MV-4-11 (cell line): ENCODE results near the gene TDRD5.
"Not testable (repeated sequence)": the region's sequence is repeated elsewhere in the genome, so short reads cannot be mapped to it uniquely, and the experiment has no call there.

Source experiments
- DNase-seq: peaks from one replicate; lab custom pipeline; 2025; lab: John Stamatoyannopoulos, UW

The TDRD5 gene

DNA sequence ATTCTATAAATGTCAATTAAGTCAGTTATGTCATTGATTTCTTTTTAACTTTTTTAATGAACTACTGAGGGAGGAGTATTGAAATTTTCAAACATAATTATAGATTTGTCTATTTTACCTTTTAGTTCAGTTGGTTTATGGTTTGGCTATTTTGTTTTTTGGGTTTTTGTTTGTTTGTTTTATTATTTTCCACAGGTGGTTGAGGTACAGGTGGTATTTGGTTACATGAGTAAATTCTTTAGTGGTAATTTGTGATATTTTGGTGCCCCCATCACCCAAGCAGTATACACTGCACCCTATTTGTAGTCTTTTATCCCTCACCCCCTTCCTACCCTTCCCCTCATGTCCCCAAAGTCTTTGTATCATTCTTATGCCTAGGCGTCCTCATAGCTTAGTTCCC is 9.5 kb downstream of the TDRD5 start:
- no peak for DNase-seq

- no peak for DNase-seq
These were observed 20.7 kb downstream of the TDRD5 start for GRCh38 chr1:179612361-179612760.

- DNase-seq, result no peak
These were observed 39.1 kb downstream of the TDRD5 start for GRCh38 chr1:179630719-179631118.

DNA sequence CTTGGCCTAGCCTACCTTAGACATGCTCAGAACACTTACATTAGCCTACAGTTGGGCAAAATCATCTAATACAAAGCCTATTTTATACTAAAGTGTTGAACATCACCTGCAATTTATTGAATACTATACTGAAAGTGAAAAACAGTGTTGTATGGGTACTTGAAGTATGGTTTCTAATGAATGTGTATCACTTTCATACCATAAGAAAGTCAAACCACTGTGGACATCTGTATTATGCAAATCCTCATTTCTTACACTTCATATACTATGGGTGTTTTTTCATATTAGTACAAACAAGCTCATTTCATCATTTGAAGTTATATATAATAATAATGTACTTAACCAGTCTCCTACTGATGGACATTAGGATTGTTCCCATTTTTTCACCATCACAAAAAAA is 41.2 kb downstream of the TDRD5 start:
- DNase-seq, result no peak

- no peak for DNase-seq
These were observed 45.7 kb downstream of the TDRD5 start for GRCh38 chr1:179637211-179637860.

DNA sequence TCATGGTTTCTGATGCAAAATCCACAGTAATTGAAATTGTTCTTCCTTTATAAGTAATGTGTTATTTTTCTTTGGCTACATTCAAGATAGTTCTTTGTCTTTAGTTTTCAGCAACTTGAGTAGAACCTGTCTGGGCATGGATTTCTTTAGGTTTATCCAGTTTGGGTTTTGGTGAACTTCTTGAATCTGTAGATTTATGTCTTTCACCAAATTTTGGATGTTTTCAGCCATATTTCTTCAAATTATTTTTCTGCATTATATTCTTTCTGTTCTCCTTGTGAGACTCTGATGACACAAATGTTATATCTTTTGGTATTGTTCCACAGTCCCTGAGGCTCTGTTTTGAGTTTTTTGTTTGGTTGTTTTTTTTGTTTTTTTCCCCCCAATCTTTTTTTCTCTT is 69.4 kb downstream of the TDRD5 start:
- no peak for DNase-seq

DNA sequence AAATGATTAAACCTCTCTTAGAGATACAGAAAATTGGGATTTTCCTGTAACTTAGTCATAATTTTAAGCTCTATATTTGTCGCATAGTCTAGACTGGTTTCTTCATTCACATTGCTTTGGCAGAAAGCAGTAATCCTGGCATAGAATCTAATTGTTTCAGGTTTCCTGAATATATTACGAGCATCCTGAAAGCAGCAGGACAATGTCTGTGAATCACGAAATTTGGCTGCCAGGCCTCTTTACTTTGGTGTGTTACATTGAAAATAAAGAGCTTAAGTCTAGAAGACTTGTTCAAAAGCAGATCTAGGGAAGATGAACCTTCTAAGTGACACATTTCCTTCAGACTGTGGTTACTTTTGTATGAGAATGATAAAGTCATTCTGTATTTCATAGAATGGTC is 72.2 kb downstream of the TDRD5 start:
- no peak for DNase-seq

DNA sequence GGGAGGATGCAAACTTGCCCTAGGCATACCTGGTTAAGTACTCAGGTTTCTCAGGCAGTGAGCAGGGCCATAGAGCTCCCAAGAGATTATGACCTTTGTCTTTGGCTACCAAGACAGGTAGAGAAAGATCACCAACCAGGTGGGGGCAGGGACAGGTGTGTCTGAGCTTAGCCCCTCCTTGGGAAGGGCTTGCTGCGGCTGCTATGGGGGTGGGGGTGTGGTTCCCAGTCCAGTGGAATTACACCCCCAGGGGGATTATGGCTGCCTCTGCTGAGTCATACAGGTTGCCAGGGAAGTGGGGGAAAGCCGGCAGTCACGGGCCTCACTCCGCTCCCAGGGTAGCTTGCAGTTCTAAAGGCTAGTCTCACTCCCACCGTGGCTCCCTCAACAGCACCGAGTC is 86.2 kb downstream of the TDRD5 start:
- DNase-seq, result no peak

DNA sequence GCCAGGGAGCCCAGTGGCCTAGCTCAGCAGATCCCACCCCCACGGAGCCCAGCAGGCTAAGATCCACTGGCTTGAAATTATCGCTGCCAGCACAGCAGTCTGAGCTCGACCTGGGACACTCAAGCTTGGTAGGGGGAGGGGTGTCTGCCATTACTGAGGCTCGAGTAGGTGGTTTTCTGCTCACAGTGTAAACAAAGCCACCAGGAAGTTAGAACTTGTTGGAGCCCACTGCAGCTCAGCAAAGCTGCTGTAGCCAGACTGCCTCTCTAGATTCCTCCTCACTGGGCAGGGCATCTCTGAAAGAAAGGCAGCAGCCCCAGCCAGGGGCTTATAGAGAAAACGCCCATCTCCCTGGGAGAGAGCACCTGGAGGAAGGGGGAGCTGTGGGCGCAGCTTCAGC is 102.9 kb downstream of the TDRD5 start:
- DNase-seq, result not testable (repeated sequence)

- DNase-seq, result no peak
These were observed 111.4 kb downstream of the TDRD5 start for GRCh38 chr1:179702946-179703539.

- peak; percentile 47 for DNase-seq
These were observed 114.8 kb downstream of the TDRD5 start for GRCh38 chr1:179706339-179706941.

DNA sequence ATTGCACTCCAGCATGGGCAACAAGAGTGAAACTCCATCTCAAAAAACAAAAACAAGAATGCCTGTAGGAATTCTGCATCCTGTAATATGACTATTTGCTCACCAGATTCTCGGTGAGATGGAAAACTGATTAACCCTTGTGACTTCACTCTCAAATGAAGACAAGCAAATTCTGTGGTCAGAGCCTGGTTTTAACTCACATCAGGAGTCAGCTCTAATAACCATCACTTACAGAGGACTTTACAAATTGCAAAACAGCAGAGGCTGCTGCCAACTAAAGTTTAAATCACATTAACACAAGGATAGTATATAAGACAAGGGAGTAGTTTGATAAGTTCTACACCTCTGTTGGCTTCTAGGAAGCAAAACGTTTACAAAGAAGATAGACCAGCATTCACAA is 115.8 kb downstream of the TDRD5 start:
- DNase-seq, result no peak

DNA sequence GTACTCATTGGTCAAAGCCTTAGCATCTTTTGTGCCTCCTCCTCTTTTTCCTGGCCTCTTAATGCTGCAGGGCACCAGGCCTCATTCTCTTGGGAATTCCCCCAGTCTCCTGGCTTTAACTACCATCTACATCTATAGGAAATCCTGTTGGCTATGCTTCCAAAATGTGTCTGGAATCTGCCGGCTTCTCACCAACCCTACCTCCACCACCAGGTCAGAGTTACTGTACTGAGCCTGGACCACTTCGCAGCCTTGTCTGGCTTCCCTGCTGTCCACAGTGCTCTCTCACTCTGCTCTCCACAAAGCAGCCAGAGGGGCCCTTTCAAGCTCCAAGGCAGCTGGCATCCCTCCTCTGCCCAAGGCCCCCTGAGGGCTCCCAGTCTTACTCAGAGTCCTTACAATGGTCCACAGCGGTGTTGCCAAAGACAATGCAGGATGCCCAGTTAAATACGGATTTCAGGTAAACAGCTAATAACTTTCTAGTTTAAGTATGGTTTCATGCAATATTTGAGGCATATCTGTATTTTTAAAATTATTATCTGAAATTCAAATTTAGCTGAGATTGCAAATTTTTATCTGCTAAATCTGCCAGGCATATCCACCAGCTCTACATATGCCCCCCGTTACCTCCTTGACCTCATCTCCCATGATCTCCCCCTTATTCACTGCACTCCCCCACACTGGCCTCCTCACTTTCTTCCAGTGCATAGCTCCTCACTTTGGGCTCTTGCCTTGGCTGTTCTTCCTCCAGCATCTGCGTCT is 117.0 kb downstream of the TDRD5 start:
- DNase-seq, result no peak

GRCh38 chr1:179709841-179710329 is 118.3 kb downstream of the TDRD5 start:
- DNase-seq, result no peak

- no peak for DNase-seq
These were observed 122.5 kb downstream of the TDRD5 start for GRCh38 chr1:179714159-179714558.

DNA sequence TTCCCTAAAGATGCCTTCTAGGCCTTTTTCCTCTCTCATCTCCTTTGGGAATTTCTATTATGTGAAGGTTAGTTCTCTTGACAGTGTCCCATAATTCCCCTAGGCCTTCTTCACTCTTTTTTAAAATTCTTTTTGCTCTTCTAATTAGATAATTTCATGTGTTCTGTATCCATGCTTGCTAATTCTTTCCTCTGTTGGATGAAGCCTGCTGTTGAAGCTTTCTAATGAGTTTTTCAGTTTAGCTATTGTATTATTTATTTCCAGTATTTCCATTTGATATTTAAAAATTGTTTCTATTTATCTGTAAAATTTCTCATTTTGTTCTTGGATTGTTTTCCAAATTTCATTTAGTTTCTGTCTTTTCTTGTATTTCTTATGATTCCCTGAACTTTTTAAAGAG is 123.0 kb downstream of the TDRD5 start:
- DNase-seq, result no peak

GRCh38 chr1:179719272-179719671 is 127.6 kb downstream of the TDRD5 start:
- no peak for DNase-seq

DNA sequence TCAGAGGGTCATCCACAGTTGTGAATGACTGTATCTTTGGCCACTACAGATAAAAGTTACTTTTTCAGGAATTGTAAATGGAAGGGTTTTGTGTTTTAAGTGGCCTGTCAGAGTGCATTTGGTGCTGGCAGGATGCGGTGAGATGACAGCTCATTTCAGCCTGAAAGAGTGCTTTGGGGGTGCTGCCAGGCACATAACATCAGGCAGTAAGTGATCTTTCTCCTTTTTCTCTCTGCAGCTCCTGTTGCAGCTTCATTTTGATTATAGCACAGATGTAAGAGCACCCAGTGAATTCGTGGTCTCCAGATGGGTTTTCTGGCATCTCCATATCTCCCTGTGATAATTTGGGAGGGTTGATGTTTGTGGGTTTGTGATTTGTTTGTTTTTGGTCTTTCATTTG is 136.6 kb downstream of the TDRD5 start:
- DNase-seq, result no peak

- no peak for DNase-seq
These were observed 138.2 kb downstream of the TDRD5 start for GRCh38 chr1:179729881-179730280.

- no peak for DNase-seq
These were observed 140.0 kb downstream of the TDRD5 start for GRCh38 chr1:179731643-179732042.
